HepG2 (cell line): ENCODE results near the gene KLK7. TPM values are rescaled to one million over a fixed set of nuclear protein-coding genes. Genes with fewer than 3 reads are reported as not detected.

Experiments
- HOXA5 ChIP-seq: sonication (generic); formaldehyde crosslinking; IDR thresholded peaks from 2 replicates; pipeline ENCODE4 v1.4.0; 2020; ENCODE audit warnings: missing genetic modification reagents
- SP1 ChIP-seq, 2 experiments: fragments of 450-650 bp in 1 of 2; sonication (generic) in 1 of 2; formaldehyde crosslinking in 1 of 2; IDR thresholded peaks; 2 replicates each; pipeline versions ENCODE4 v1.4.0 to v1.6.1; 2016 to 2020; ENCODE audit warnings: missing genetic modification reagents in 1 of 2
- ZNF280D ChIP-seq: sonication (generic); formaldehyde crosslinking; IDR thresholded peaks from 2 replicates; pipeline ENCODE4 v1.5.1; 2020; ENCODE audit warnings: mild to moderate bottlenecking, missing genetic modification reagents
- ZNF281 ChIP-seq: sonication (generic); formaldehyde crosslinking; IDR thresholded peaks from 2 replicates; pipeline ENCODE4 v1.4.0; 2020; ENCODE audit warnings: missing genetic modification reagents, borderline replicate concordance
- ZNF530 ChIP-seq: sonication (generic); formaldehyde crosslinking; IDR thresholded peaks from 2 replicates; pipeline ENCODE4 v1.5.0; 2020; ENCODE audit warnings: low read depth, mild to moderate bottlenecking, missing genetic modification reagents
- ZSCAN9 ChIP-seq: IDR thresholded peaks from 2 replicates; pipeline ENCODE4 v1.6.1; 2016; ENCODE audit warnings: borderline replicate concordance
- polyA plus RNA-seq, 8 experiments: library from polyadenylated mRNA; depleted of rRNA in 3 of 8; stranded (reverse) in 7 of 8; unstranded in 1 of 8; fragments of >200 nt; fragmentation: Illumina TruSeq in 4 of 8; extraction: Trizol in 4 of 8; gene quantifications; 2 replicates each; pipeline versions ENCODE4 v1.2.1 to v1.2.3, GENCODE V29; 2011 to 2016; ENCODE audit warnings: low read depth in 4 of 8, missing spikeins in 1 of 8, mixed read lengths in 1 of 8; ENCODE audit not compliant: insufficient read depth in 1 of 8
- total RNA-seq, 5 experiments: library from RNA; depleted of rRNA; stranded (reverse); fragments of >200 nt; fragmentation: Illumina TruSeq; extraction: Trizol; gene quantifications; 2 replicates each; pipeline ENCODE4 v1.2.3, GENCODE V29; 2016; ENCODE audit warnings: low read depth in 1 of 5

The KLK7 gene
- total and polyA plus RNA-seq, 2 of the 13 experiments (the other 11 are each of a cell fraction or from before 2014, with no cell fraction given) = not detected

GRCh38 chr19:50962245-50962644, 21.5 kb downstream of the KLK7 start (continued):
- TF ChIP-seq ZNF280D (CRISPR knock-in tag) (no peak), SP1 (IDR thresholded peaks at IDR 0.05) (no peak), SP1 (CRISPR knock-in tag; IDR thresholded peaks at IDR 0.05) (no peak), ZNF281 (no peak), ZSCAN9 (CRISPR knock-in tag) (no peak), HOXA5 (no peak), ZNF530 (CRISPR knock-in tag) (no peak)
